22Rv1 (cell line): Measurements from ENCODE around the gene THRB.

Source experiments
- CTCF ChIP-seq: fragments of 450-650 bp; IDR thresholded peaks from 2 replicates; pipeline ENCODE4 v1.5.1; 2017; ENCODE audit warnings: mild to moderate bottlenecking
- ZFX ChIP-seq: fragments of 450-650 bp; IDR thresholded peaks from 2 replicates; pipeline ENCODE4 v1.6.1; 2017; ENCODE audit warnings: antibody characterized with exemption, borderline replicate concordance

GRCh38 chr3:24229468-24230221, 265.0 kb downstream of the THRB start:
- TF ChIP-seq CTCF (no peak), ZFX (no peak)
